H9 (cell line): ENCODE measurements around the gene RPS26. TPM values are rescaled to one million over a fixed set of nuclear protein-coding genes. Genes with fewer than 3 reads are reported as not detected.
A peak's percentile ranks its signal among the peaks of the same experiment; 100 is the strongest.

ENCODE experiments used
- DNase-seq: peaks from one replicate; pipeline ENCODE4 v3.0.0-alpha.2; 2017
- H2AFZ ChIP-seq: one replicate; pipeline ENCODE4 v1.6.1; 2013; ENCODE audit warnings: mild to moderate bottlenecking, low read length, control low read depth, moderate library complexity
- H2AK5ac ChIP-seq: 2 replicates; pipeline ENCODE4 v1.6.1; 2013; ENCODE audit warnings: low read length, control low read depth, mixed read lengths; ENCODE audit not compliant: insufficient read length
- H2BK120ac ChIP-seq: one replicate; pipeline ENCODE4 v1.6.1; 2013; ENCODE audit warnings: low read depth, mild to moderate bottlenecking, low read length, control low read depth, inconsistent platforms; ENCODE audit not compliant: poor library complexity, severe bottlenecking
- H2BK12ac ChIP-seq: 2 replicates; pipeline ENCODE4 v1.6.1; 2013; ENCODE audit warnings: low read length, control low read depth, mixed read lengths, low read depth; ENCODE audit not compliant: insufficient read length
- H2BK15ac ChIP-seq: 2 replicates; pipeline ENCODE4 v1.6.1; 2013; ENCODE audit warnings: low read depth, low read length, control low read depth
- H2BK20ac ChIP-seq: one replicate; pipeline ENCODE4 v1.6.1; 2013; ENCODE audit warnings: low read depth, mild to moderate bottlenecking, low read length, control low read depth, inconsistent platforms; ENCODE audit not compliant: poor library complexity, severe bottlenecking
- H2BK5ac ChIP-seq: 2 replicates; pipeline ENCODE4 v1.6.1; 2013; ENCODE audit warnings: low read length, control low read depth, mixed read lengths; ENCODE audit not compliant: insufficient read length
- H3K14ac ChIP-seq: 2 replicates; pipeline ENCODE4 v1.6.1; 2013; ENCODE audit warnings: low read length, control low read depth; ENCODE audit not compliant: insufficient read depth
- H3K18ac ChIP-seq: 2 replicates; pipeline ENCODE4 v1.6.1; 2013; ENCODE audit warnings: low read depth, mild to moderate bottlenecking, mixed read lengths, low read length, control low read depth; ENCODE audit not compliant: insufficient read length
- H3K23ac ChIP-seq: 2 replicates; pipeline ENCODE4 v1.6.1; 2013; ENCODE audit warnings: low read length, control low read depth, mixed read lengths, low read depth; ENCODE audit not compliant: insufficient read length
- H3K23me2 ChIP-seq: 2 replicates; pipeline ENCODE4 v1.6.1; 2013; ENCODE audit warnings: low read depth, mild to moderate bottlenecking, mixed read lengths, low read length, control low read depth; ENCODE audit not compliant: insufficient read length, poor library complexity, severe bottlenecking
- H3K27ac ChIP-seq: 2 replicates; pipeline ENCODE4 v1.5.1; 2013; ENCODE audit warnings: low read length, control low read depth, mixed read lengths, low read depth; ENCODE audit not compliant: insufficient read length
- H3K27me3 ChIP-seq: 2 replicates; pipeline ENCODE4 v1.6.1; 2013; ENCODE audit warnings: low read length, control low read depth, inconsistent platforms; ENCODE audit not compliant: insufficient read depth
- H3K4ac ChIP-seq: 2 replicates; pipeline ENCODE4 v1.6.1; 2013; ENCODE audit warnings: low read depth, mild to moderate bottlenecking, control low read depth, inconsistent platforms, low read length, moderate library complexity
- H3K4me1 ChIP-seq: 2 replicates; pipeline ENCODE4 v1.6.1; 2013; ENCODE audit warnings: low read length, control low read depth, inconsistent platforms; ENCODE audit not compliant: insufficient read depth
- H3K4me2 ChIP-seq: 2 replicates; pipeline ENCODE4 v1.6.1; 2013; ENCODE audit warnings: low read length, control low read depth, mixed read lengths; ENCODE audit not compliant: insufficient read length, insufficient read depth
- H3K56ac ChIP-seq: 2 replicates; pipeline ENCODE4 v1.6.1; 2013; ENCODE audit warnings: low read depth, mild to moderate bottlenecking, mixed read lengths, low read length, control low read depth; ENCODE audit not compliant: insufficient read length
- H3K79me1 ChIP-seq: 2 replicates; pipeline ENCODE4 v1.6.1; 2013; ENCODE audit warnings: low read depth, mild to moderate bottlenecking, moderate library complexity, low read length, control low read depth, inconsistent platforms; ENCODE audit not compliant: insufficient read depth, poor library complexity, severe bottlenecking
- H3K79me2 ChIP-seq: 2 replicates; pipeline ENCODE4 v1.6.1; 2013; ENCODE audit warnings: low read length, control low read depth, inconsistent platforms; ENCODE audit not compliant: insufficient read depth
- H3K9ac ChIP-seq: 2 replicates; pipeline ENCODE4 v1.6.1; 2013; ENCODE audit warnings: low read length, control low read depth, mixed read lengths; ENCODE audit not compliant: insufficient read length; ENCODE audit errors: extremely low read depth
- H3K9me3 ChIP-seq: one replicate; pipeline ENCODE4 v1.6.1; 2013; ENCODE audit warnings: low read depth, low read length, inconsistent platforms; ENCODE audit not compliant: control insufficient read depth
- H3T11ph ChIP-seq: one replicate; pipeline ENCODE4 v1.6.1; 2013; ENCODE audit warnings: mild to moderate bottlenecking, low read length, control low read depth, inconsistent platforms
- H4K20me1 ChIP-seq: one replicate; pipeline ENCODE4 v1.6.1; 2013; ENCODE audit not compliant: control insufficient read depth, insufficient read length, insufficient read depth
- H4K5ac ChIP-seq: 2 replicates; pipeline ENCODE4 v1.6.1; 2013; ENCODE audit warnings: low read depth, mild to moderate bottlenecking, mixed read lengths, low read length, control low read depth; ENCODE audit not compliant: insufficient read length
- H4K8ac ChIP-seq: replicated peaks from 2 replicates; pipeline ENCODE4 v1.6.1; 2013; ENCODE audit warnings: low read length, control low read depth, mixed read lengths, low read depth; ENCODE audit not compliant: insufficient read length
- H4K91ac ChIP-seq: 2 replicates; pipeline ENCODE4 v1.6.1; 2013; ENCODE audit warnings: low read depth, mild to moderate bottlenecking, moderate library complexity, mixed read lengths, low read length, control low read depth; ENCODE audit not compliant: insufficient read length
- H3K27ac Mint-ChIP-seq, 3 experiments: 2 replicates in 2 of 3; 3 replicates in 1 of 3; pipeline ENCODE4 v1.8.0; 2020 to 2021; ENCODE audit warnings: mixed read lengths in 3 of 3, mild to moderate bottlenecking in 1 of 3, moderate library complexity in 1 of 3
- H3K27me3 Mint-ChIP-seq: 2 replicates; pipeline ENCODE4 v1.8.0; 2021; ENCODE audit warnings: low read depth, mild to moderate bottlenecking, moderate library complexity, mixed read lengths
- H3K36me3 Mint-ChIP-seq, 3 experiments: 2 replicates in 2 of 3; 3 replicates in 1 of 3; pipeline ENCODE4 v1.8.0; 2020 to 2021; ENCODE audit warnings: low read depth in 3 of 3, mixed read lengths in 3 of 3; ENCODE audit not compliant: insufficient read depth in 1 of 3
- H3K4me1 Mint-ChIP-seq, 2 experiments: 2 replicates each; pipeline ENCODE4 v1.8.0; 2020; ENCODE audit warnings: mixed read lengths in 2 of 2
- H3K4me3 Mint-ChIP-seq, 2 experiments: 2 replicates in 1 of 2; 3 replicates in 1 of 2; pipeline ENCODE4 v1.8.0; 2020 to 2021; ENCODE audit warnings: mild to moderate bottlenecking in 2 of 2, mixed read lengths in 2 of 2, moderate library complexity in 1 of 2
- H3K9me3 Mint-ChIP-seq, 2 experiments: 2 replicates in 1 of 2; 3 replicates in 1 of 2; pipeline ENCODE4 v1.8.0; 2020; ENCODE audit warnings: mild to moderate bottlenecking in 2 of 2, mixed read lengths in 2 of 2, moderate library complexity in 1 of 2
- WGBS: extraction: QIAGEN DNeasy Blood & Tissue Kit; methylation state at CpG from one replicate; pipeline ENCODE4 v1.1.7; 2013; ENCODE audit warnings: missing lambda C conversion rate, low lambda C conversion rate, mixed read lengths; ENCODE audit not compliant: insufficient read length; ENCODE audit errors: extremely low coverage; 5-methylcytosine and 5-hydroxymethylcytosine counted together
- total RNA-seq: library from RNA; stranded (reverse); gene quantifications from 2 replicates; pipeline ENCODE4 v1.2.1, GENCODE V29; 2021
- TF ChIP-seq, protein P1 (sequence below): fragments of 200-600 bp; sonication (generic); conservative IDR thresholded peaks from 3 replicates; pipeline ENCODE4 v1.8.0; 2021; ENCODE audit warnings: antibody characterized with exemption, mild to moderate bottlenecking

The RPS26 gene
- total RNA-seq, 1 experiment from 2014 or later = 51.9 TPM

GRCh38 chr12:56078931-56079722, 37.4 kb downstream of the RPS26 start:
- Histone ChIP-seq H3K14ac (peak overlapping the region; percentile 97), H3K23ac (no peak overlapping the region), H2BK120ac (no peak overlapping the region), H3K79me1 (no peaks in the 10 kb centered on the region), H3K4me1 (0 out of 2 replicates have a peak, but pooled peaks cover 4% of the 10 kb centered on the region), H2BK12ac (no peak overlapping the region), H4K8ac (no peak overlapping the region), H3K23me2 (peaks cover 13% of the 10 kb centered on the region), H4K91ac (no peak overlapping the region), H3K27ac (peak overlapping the region; percentile 29), H3K4me2 (peak overlapping the region; percentile 57), H3T11ph (no peak overlapping the region), H2BK15ac (no peak overlapping the region), H3K27me3 (no peaks in the 10 kb centered on the region; the same call in 1 of the 2 replicates), H3K9ac (peak overlapping the region; percentile 91), H3K56ac (no peak overlapping the region), H4K5ac (no peak overlapping the region), H3K18ac (peak overlapping the region; percentile 99), H2BK20ac (no peak overlapping the region), H3K4ac (no peak overlapping the region), H3K79me2 (peaks cover 7% of the 10 kb centered on the region; the same call in 1 of the 2 replicates), H2BK5ac (no peak overlapping the region), H2AFZ (no peak overlapping the region), H3K9me3 (no peaks in the 10 kb centered on the region), H2AK5ac (no peak overlapping the region), H4K20me1 (no peaks in the 10 kb centered on the region)
- Mint-ChIP-seq H3K27ac (peak overlapping the region; percentile 94 to 98 (median 98); a peak in 6 of 7 replicates), H3K4me3 (peak overlapping the region; percentile 83 to 93), H3K27me3 (no peaks in the 10 kb centered on the region), H3K36me3 (peaks cover 0 to 8% (median 7%) of the 10 kb centered on the region in 3 experiments), H3K4me1 (peaks cover 19 to 22% of the 10 kb centered on the region in 2 experiments), H3K9me3 (peaks cover 3% of the 10 kb centered on the region in 2 experiments; a peak in 4 of 5 replicates)
- no CpG with 5 or more reads among the region's 50 CpGs for WGBS
- TF ChIP-seq, protein P1, sequence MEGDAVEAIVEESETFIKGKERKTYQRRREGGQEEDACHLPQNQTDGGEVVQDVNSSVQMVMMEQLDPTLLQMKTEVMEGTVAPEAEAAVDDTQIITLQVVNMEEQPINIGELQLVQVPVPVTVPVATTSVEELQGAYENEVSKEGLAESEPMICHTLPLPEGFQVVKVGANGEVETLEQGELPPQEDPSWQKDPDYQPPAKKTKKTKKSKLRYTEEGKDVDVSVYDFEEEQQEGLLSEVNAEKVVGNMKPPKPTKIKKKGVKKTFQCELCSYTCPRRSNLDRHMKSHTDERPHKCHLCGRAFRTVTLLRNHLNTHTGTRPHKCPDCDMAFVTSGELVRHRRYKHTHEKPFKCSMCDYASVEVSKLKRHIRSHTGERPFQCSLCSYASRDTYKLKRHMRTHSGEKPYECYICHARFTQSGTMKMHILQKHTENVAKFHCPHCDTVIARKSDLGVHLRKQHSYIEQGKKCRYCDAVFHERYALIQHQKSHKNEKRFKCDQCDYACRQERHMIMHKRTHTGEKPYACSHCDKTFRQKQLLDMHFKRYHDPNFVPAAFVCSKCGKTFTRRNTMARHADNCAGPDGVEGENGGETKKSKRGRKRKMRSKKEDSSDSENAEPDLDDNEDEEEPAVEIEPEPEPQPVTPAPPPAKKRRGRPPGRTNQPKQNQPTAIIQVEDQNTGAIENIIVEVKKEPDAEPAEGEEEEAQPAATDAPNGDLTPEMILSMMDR = peak; percentile 84
- peak; percentile 97 for DNase-seq
